GM18868 (cell line): ENCODE results near the gene CEP78.

Experiments used
- ATAC-seq: cut with Tn5 transposase; IDR thresholded peaks from one replicate; pipeline ENCODE4 v1.9.1; 2021; ENCODE audit warnings: mild to moderate bottlenecking, moderate library complexity; ENCODE audit not compliant: unreplicated experiment

The CEP78 gene

GRCh38 chr9:78286125-78286524 is 50.2 kb downstream of the CEP78 start:
- ATAC-seq, result no peak

GRCh38 chr9:78286946-78287388 is 51.1 kb downstream of the CEP78 start:
- ATAC-seq, result no peak

- ATAC-seq, result no peak
These were observed 52.5 kb downstream of the CEP78 start for GRCh38 chr9:78288214-78288892.

- ATAC-seq, result no peak
These were observed 53.6 kb downstream of the CEP78 start for GRCh38 chr9:78289474-78289873.

GRCh38 chr9:78291240-78291925 is 55.5 kb downstream of the CEP78 start:
- ATAC-seq, result no peak

GRCh38 chr9:78292026-78292425 is 56.2 kb downstream of the CEP78 start:
- ATAC-seq, result no peak

GRCh38 chr9:78292716-78293497 is 57.0 kb downstream of the CEP78 start:
- no peak for ATAC-seq

- ATAC-seq, result no peak
These were observed 58.7 kb downstream of the CEP78 start for GRCh38 chr9:78294290-78295176.

- ATAC-seq, result no peak
These were observed 59.3 kb downstream of the CEP78 start for GRCh38 chr9:78295177-78295575.

- ATAC-seq, result no peak
These were observed 59.9 kb downstream of the CEP78 start for GRCh38 chr9:78295731-78296130.

GRCh38 chr9:78296201-78296892 is 60.5 kb downstream of the CEP78 start:
- no peak for ATAC-seq

GRCh38 chr9:78296893-78297671 is 61.2 kb downstream of the CEP78 start, which contains the start of gene PSAT1:
TSS of gene PSAT1 (plus strand) at chr9:78297125. CDS start at chr9:78297211, 86 bp downstream.
- peak; percentile 98 for ATAC-seq

GRCh38 chr9:78297672-78297961 is 61.7 kb downstream of the CEP78 start:
- no peak for ATAC-seq

GRCh38 chr9:78298046-78298765 is 62.3 kb downstream of the CEP78 start:
- ATAC-seq, result no peak

GRCh38 chr9:78300209-78300608 is 64.3 kb downstream of the CEP78 start:
- no peak for ATAC-seq

- ATAC-seq, result no peak
These were observed 65.6 kb downstream of the CEP78 start for GRCh38 chr9:78301466-78301865.

GRCh38 chr9:78303377-78304062 is 67.6 kb downstream of the CEP78 start:
- no peak for ATAC-seq

GRCh38 chr9:78304357-78304756 is 68.5 kb downstream of the CEP78 start:
- ATAC-seq, result no peak
